ENCODE data around the gene CD46.
"Not testable (repeated sequence)": the region's sequence is repeated elsewhere in the genome, so short reads cannot be mapped to it uniquely, and the experiment has no call there.

- not testable (repeated sequence) for TF ChIP-seq CTCF (IDR thresholded peaks at IDR 0.05; ENCODE audit: insufficient read depth, low read length, poor library complexity, severe bottlenecking); EZH2phosphoT487 (conservative IDR thresholded peaks at IDR 0.05; ENCODE audit: low read length)
Measured at GRCh38 chr1:207777412-207777811, 25.6 kb downstream of the CD46 start.

Measured in SU-DHL-6 (cell line).